OCI-LY1 (cell line): Measurements from ENCODE around the gene DDX10.

Experiments
- H2AFZ ChIP-seq: fragments of 200-600 bp; sonication (generic), shearing (Covaris generic); 2 replicates; pipeline ENCODE4 v1.6.0; 2014; ENCODE audit warnings: antibody characterized with exemption, mild to moderate bottlenecking, low read length
- H3F3A ChIP-seq: fragments of 200-600 bp; sonication (generic), shearing (Covaris generic); 2 replicates; pipeline ENCODE4 v1.6.0; 2014; ENCODE audit warnings: mild to moderate bottlenecking, antibody characterized with exemption, low read length, moderate library complexity; ENCODE audit not compliant: insufficient read depth
- H3K27ac ChIP-seq: fragments of 200-600 bp; sonication (generic); 2 replicates; pipeline ENCODE4 v1.5.1; 2014; ENCODE audit warnings: low read length, mixed run types, mild to moderate bottlenecking, low read depth; ENCODE audit not compliant: poor library complexity, severe bottlenecking
- H3K27me3 ChIP-seq: fragments of 200-600 bp; sonication (generic); 2 replicates; pipeline ENCODE4 v1.6.0; 2014; ENCODE audit warnings: antibody characterized with exemption, mild to moderate bottlenecking, low read length, moderate library complexity; ENCODE audit not compliant: insufficient read depth
- H3K36me3 ChIP-seq: fragments of 200-600 bp; sonication (generic); 2 replicates; pipeline ENCODE4 v1.6.1; 2014; ENCODE audit warnings: mild to moderate bottlenecking, antibody characterized with exemption, low read length, moderate library complexity, mixed read lengths; ENCODE audit not compliant: insufficient read depth
- H3K4me1 ChIP-seq: fragments of 200-600 bp; sonication (generic); 2 replicates; pipeline ENCODE4 v1.5.1; 2014; ENCODE audit warnings: mild to moderate bottlenecking, low read length, moderate library complexity; ENCODE audit not compliant: insufficient read depth, severe bottlenecking
- H3K4me2 ChIP-seq: fragments of 200-600 bp; sonication (generic), shearing (Covaris generic); 2 replicates; pipeline ENCODE4 v1.6.1; 2014; ENCODE audit warnings: low read length
- H3K4me3 ChIP-seq: fragments of 200-600 bp; sonication (generic); 2 replicates; pipeline ENCODE4 v1.5.1; 2014; ENCODE audit warnings: low read length, low read depth, mild to moderate bottlenecking, mixed read lengths; ENCODE audit not compliant: poor library complexity, severe bottlenecking
- H3K79me2 ChIP-seq: fragments of 200-600 bp; shearing (Covaris generic); 2 replicates; pipeline ENCODE4 v1.6.1; 2016; ENCODE audit warnings: mixed run types, low read length, mixed read lengths; ENCODE audit not compliant: insufficient read depth
- H3K9ac ChIP-seq: fragments of 200-600 bp; sonication (generic), shearing (Covaris generic); 2 replicates; pipeline ENCODE4 v1.6.1; 2014; ENCODE audit warnings: mild to moderate bottlenecking, low read length, mixed read lengths
- H3K9me2 ChIP-seq: fragments of 200-600 bp; sonication (generic), shearing (Covaris generic); 2 replicates; pipeline ENCODE4 v1.6.1; 2014; ENCODE audit warnings: low read depth, mild to moderate bottlenecking, low read length, mixed read lengths
- H3K9me3 ChIP-seq: fragments of 200-600 bp; shearing (Covaris generic); 2 replicates; pipeline ENCODE4 v1.6.1; 2014; ENCODE audit warnings: low read length, mixed read lengths
- H4K20me1 ChIP-seq: fragments of 200-600 bp; sonication (generic), shearing (Covaris generic); 2 replicates; pipeline ENCODE4 v1.6.0; 2016; ENCODE audit warnings: mild to moderate bottlenecking, low read length; ENCODE audit not compliant: insufficient read depth
- CTCF ChIP-seq: fragments of 200-600 bp; sonication (generic), shearing (Covaris generic); IDR thresholded peaks from 2 replicates; pipeline ENCODE4 v1.5.1; 2017; ENCODE audit warnings: mild to moderate bottlenecking, antibody characterized with exemption, low read length, moderate library complexity, mixed read lengths
- EZH2 ChIP-seq: fragments of 200-600 bp; sonication (generic), shearing (Covaris generic); IDR thresholded peaks from 2 replicates; pipeline ENCODE4 v1.8.0; 2017; ENCODE audit warnings: borderline replicate concordance, mixed run types, mild to moderate bottlenecking, antibody characterized with exemption, low read length, moderate library complexity, mixed read lengths

DDX10 gene

GRCh38 chr11:108754901-108755625 lies 90.2 kb downstream of the DDX10 start:
- Histone ChIP-seq H3K4me1 (peaks cover 8% of the 10 kb centered on the region), H3K27me3 (no peaks in the 10 kb centered on the region), H4K20me1 (no peaks in the 10 kb centered on the region), H3K36me3 (no peaks in the 10 kb centered on the region), H3K79me2 (peaks cover 22% of the 10 kb centered on the region), H3K9me3 (no peaks in the 10 kb centered on the region), H3K9me2 (no peaks in the 10 kb centered on the region), H3F3A (no peaks in the 10 kb centered on the region), H3K4me2 (no peak overlapping the region), H2AFZ (no peak overlapping the region), H3K27ac (no peak overlapping the region), H3K4me3 (no peak overlapping the region), H3K9ac (no peak overlapping the region)
- no peak for TF ChIP-seq CTCF
- no peak for TF ChIP-seq EZH2

- H3K9ac ChIP-seq: no peak overlapping the region
- no peaks in the 10 kb centered on the region for H3K9me2 ChIP-seq
- peaks cover 29% of the 10 kb centered on the region for H3K79me2 ChIP-seq
- TF ChIP-seq EZH2: no peak
- TF ChIP-seq CTCF: no peak
- H3K4me3 ChIP-seq: no peak overlapping the region
- no peak overlapping the region for H3K27ac ChIP-seq
- H3K36me3 ChIP-seq: no peaks in the 10 kb centered on the region
- H3K27me3 ChIP-seq: no peaks in the 10 kb centered on the region
- peaks cover 8% of the 10 kb centered on the region for H3K4me1 ChIP-seq
- no peaks in the 10 kb centered on the region for H4K20me1 ChIP-seq
- no peaks in the 10 kb centered on the region for H3F3A ChIP-seq
- H3K4me2 ChIP-seq: no peak overlapping the region
- H3K9me3 ChIP-seq: no peaks in the 10 kb centered on the region
- no peak overlapping the region for H2AFZ ChIP-seq
These were observed 92.8 kb downstream of the DDX10 start for GRCh38 chr11:108757630-108758029.

GRCh38 chr11:108758458-108758857 lies 93.6 kb downstream of the DDX10 start:
- H3K36me3 ChIP-seq: no peaks in the 10 kb centered on the region
- H4K20me1 ChIP-seq: no peaks in the 10 kb centered on the region

More at GRCh38 chr11:108758458-108758857, 93.6 kb downstream of the DDX10 start:
- H3K27ac ChIP-seq: no peak overlapping the region
- H3K27me3 ChIP-seq: no peaks in the 10 kb centered on the region
- no peaks in the 10 kb centered on the region for H3K9me2 ChIP-seq
- peaks cover 8% of the 10 kb centered on the region for H3K4me1 ChIP-seq
- no peak overlapping the region for H2AFZ ChIP-seq
- H3K9me3 ChIP-seq: no peaks in the 10 kb centered on the region
- H3K4me3 ChIP-seq: no peak overlapping the region
- TF ChIP-seq EZH2: no peak
- TF ChIP-seq CTCF: no peak
- no peak overlapping the region for H3K9ac ChIP-seq
- H3K4me2 ChIP-seq: no peak overlapping the region
- H3F3A ChIP-seq: no peaks in the 10 kb centered on the region
- peaks cover 30% of the 10 kb centered on the region for H3K79me2 ChIP-seq
